Activated T-cell treated with anti-CD3 and anti-CD28 coated beads for 4 hours (primary cell): ENCODE data around the gene GTF2H1.
"Not testable (repeated sequence)": the region's sequence is repeated elsewhere in the genome, so short reads cannot be mapped to it uniquely, and the experiment has no call there.

Source experiments
- DNase-seq: peaks from one replicate; pipeline ENCODE4 v3.0.0-alpha.2; 2020

Gene GTF2H1

GRCh38 chr11:18320617-18321016, 1.8 kb upstream of the GTF2H1 start:
- no peak for DNase-seq

- DNase-seq, result no peak
These were observed 794 bp upstream of the GTF2H1 start for GRCh38 chr11:18321578-18321968.

- DNase-seq, result no peak
These were observed 627 bp downstream of the GTF2H1 start for GRCh38 chr11:18322818-18323570.

- DNase-seq, result not testable (repeated sequence)
These were observed 1.5 kb downstream of the GTF2H1 start for GRCh38 chr11:18323881-18324280.

- no peak for DNase-seq
These were observed 2.0 kb downstream of the GTF2H1 start for GRCh38 chr11:18324381-18324780.

GRCh38 chr11:18329196-18329870, 7.0 kb downstream of the GTF2H1 start:
- no peak for DNase-seq

GRCh38 chr11:18330921-18331320, 8.6 kb downstream of the GTF2H1 start:
- DNase-seq, result no peak

- no peak for DNase-seq
These were observed 9.9 kb downstream of the GTF2H1 start for GRCh38 chr11:18332302-18332701.

- DNase-seq, result no peak
These were observed 10.5 kb downstream of the GTF2H1 start for GRCh38 chr11:18332891-18333290.

- DNase-seq, result no peak
These were observed 25.2 kb downstream of the GTF2H1 start for GRCh38 chr11:18347471-18348125.

- DNase-seq, result no peak
These were observed 30.2 kb downstream of the GTF2H1 start for GRCh38 chr11:18352581-18352980.

- no peak for DNase-seq
These were observed 36.3 kb downstream of the GTF2H1 start for GRCh38 chr11:18358646-18359045.

- DNase-seq, result no peak
These were observed 38.8 kb downstream of the GTF2H1 start for GRCh38 chr11:18361154-18361553.

GRCh38 chr11:18364495-18365073, 42.2 kb downstream of the GTF2H1 start:
- no peak for DNase-seq

- DNase-seq, result no peak
These were observed 43.4 kb downstream of the GTF2H1 start for GRCh38 chr11:18365741-18366140.

GRCh38 chr11:18366286-18366685, 43.9 kb downstream of the GTF2H1 start:
- no peak for DNase-seq

- no peak for DNase-seq
These were observed 45.1 kb downstream of the GTF2H1 start for GRCh38 chr11:18367431-18367830.

GRCh38 chr11:18368221-18368620, 45.9 kb downstream of the GTF2H1 start:
- DNase-seq, result no peak

GRCh38 chr11:18369398-18369797, 47.0 kb downstream of the GTF2H1 start:
- no peak for DNase-seq

GRCh38 chr11:18371279-18371678, 48.9 kb downstream of the GTF2H1 start:
- DNase-seq, result no peak

GRCh38 chr11:18372201-18372600, 49.8 kb downstream of the GTF2H1 start:
- no peak for DNase-seq

GRCh38 chr11:18374956-18375355, 52.6 kb downstream of the GTF2H1 start:
- no peak for DNase-seq

- no peak for DNase-seq
These were observed 53.6 kb downstream of the GTF2H1 start for GRCh38 chr11:18375941-18376340.

GRCh38 chr11:18379201-18379600, 56.8 kb downstream of the GTF2H1 start:
- no peak for DNase-seq
